SK-N-MC (cell line): ENCODE measurements around the gene TSHZ2.

Experiments used
- DNase-seq: peaks from one replicate; pipeline ENCODE4 v3.0.0-alpha.2; 2011; ENCODE audit warnings: low read depth, low spot score
- H3K27ac ChIP-seq: fragments of 200-600 bp; sonication (generic); 2 replicates; pipeline ENCODE4 v1.5.1; 2016; ENCODE audit warnings: mixed run types
- H3K36me3 ChIP-seq: fragments of 200-600 bp; sonication (generic); 2 replicates; pipeline ENCODE4 v1.6.1; 2017; ENCODE audit warnings: antibody characterized with exemption, low read length, mixed read lengths; ENCODE audit not compliant: insufficient read depth
- H3K4me3 ChIP-seq: fragments of 200-600 bp; sonication (generic); 2 replicates; pipeline ENCODE4 v1.5.1; 2016
- H3K9ac ChIP-seq: fragments of 200-600 bp; sonication (generic); 2 replicates; pipeline ENCODE4 v1.8.0; 2017; ENCODE audit warnings: mixed run types, mixed read lengths; ENCODE audit not compliant: insufficient read length
- H3K9me3 ChIP-seq: fragments of 200-600 bp; sonication (generic); 2 replicates; pipeline ENCODE4 v1.6.1; 2017; ENCODE audit warnings: low read depth, mild to moderate bottlenecking, antibody characterized with exemption, low read length, moderate library complexity, mixed read lengths
- EZH2 ChIP-seq: fragments of 200-600 bp; sonication (generic); IDR thresholded peaks from one replicate; pipeline ENCODE4 v1.6.1; 2017; ENCODE audit warnings: antibody characterized with exemption
- FOXP2 ChIP-seq: optimal IDR thresholded peaks from 2 replicates; pipeline ENCODE3; 2011; ENCODE audit warnings: mild to moderate bottlenecking, moderate library complexity; ENCODE audit not compliant: insufficient read depth; ENCODE audit errors: extremely low read length, control extremely low read depth
- POLR2AphosphoS5 ChIP-seq: IDR thresholded peaks from 2 replicates; pipeline ENCODE4 v1.6.1; 2012; ENCODE audit warnings: mild to moderate bottlenecking, low read depth, low read length, borderline replicate concordance

TSHZ2 gene

GRCh38 chr20:53438368-53438767, 466.2 kb downstream of the TSHZ2 start:
- Histone ChIP-seq H3K9ac (no peak overlapping the region), H3K27ac (no peak overlapping the region), H3K36me3 (no peaks in the 10 kb centered on the region), H3K4me3 (no peak overlapping the region), H3K9me3 (no peaks in the 10 kb centered on the region)
- no peak for DNase-seq
- TF ChIP-seq POLR2AphosphoS5 (no peak), EZH2 (no peak), FOXP2 (no peak)

GRCh38 chr20:53439046-53439445, 466.9 kb downstream of the TSHZ2 start:
- no peak for TF ChIP-seq EZH2
- TF ChIP-seq FOXP2, result no peak
- no peak for TF ChIP-seq POLR2AphosphoS5
- H3K4me3 ChIP-seq, result no peak overlapping the region
- no peaks in the 10 kb centered on the region for H3K9me3 ChIP-seq
- no peaks in the 10 kb centered on the region for H3K36me3 ChIP-seq
- no peak for DNase-seq
- H3K9ac ChIP-seq, result no peak overlapping the region
- no peak overlapping the region for H3K27ac ChIP-seq

GRCh38 chr20:53439616-53440015, 467.5 kb downstream of the TSHZ2 start:
- no peak for DNase-seq
- TF ChIP-seq FOXP2, result no peak
- TF ChIP-seq POLR2AphosphoS5, result no peak
- no peak for TF ChIP-seq EZH2
- Histone ChIP-seq H3K27ac (no peak overlapping the region), H3K9ac (no peak overlapping the region), H3K36me3 (no peaks in the 10 kb centered on the region), H3K4me3 (no peak overlapping the region), H3K9me3 (no peaks in the 10 kb centered on the region)

- no peak for DNase-seq
- Histone ChIP-seq H3K9me3 (peaks cover 4% of the 10 kb centered on the region; the same call in 1 of the 2 replicates), H3K9ac (no peak overlapping the region), H3K27ac (no peak overlapping the region), H3K4me3 (no peak overlapping the region), H3K36me3 (no peaks in the 10 kb centered on the region)
- TF ChIP-seq FOXP2 (no peak), EZH2 (no peak), POLR2AphosphoS5 (no peak)
These were observed 472.4 kb downstream of the TSHZ2 start for GRCh38 chr20:53444401-53445149.

GRCh38 chr20:53445321-53445731, 473.2 kb downstream of the TSHZ2 start:
- H3K9ac ChIP-seq, result no peak overlapping the region
- TF ChIP-seq POLR2AphosphoS5, result no peak
- TF ChIP-seq FOXP2, result no peak
- no peak for TF ChIP-seq EZH2
- no peaks in the 10 kb centered on the region for H3K36me3 ChIP-seq
- DNase-seq, result no peak
- H3K4me3 ChIP-seq, result no peak overlapping the region
- peaks cover 6% of the 10 kb centered on the region; the same call in 1 of the 2 replicates for H3K9me3 ChIP-seq
- no peak overlapping the region for H3K27ac ChIP-seq

- H3K4me3 ChIP-seq, result no peak overlapping the region
- peaks cover 6% of the 10 kb centered on the region; the same call in 1 of the 2 replicates for H3K9me3 ChIP-seq
- H3K36me3 ChIP-seq, result no peaks in the 10 kb centered on the region
- H3K9ac ChIP-seq, result no peak overlapping the region
- DNase-seq, result no peak
- no peak for TF ChIP-seq EZH2
- no peak for TF ChIP-seq FOXP2
- no peak for TF ChIP-seq POLR2AphosphoS5
- H3K27ac ChIP-seq, result no peak overlapping the region
These were observed 473.8 kb downstream of the TSHZ2 start for GRCh38 chr20:53445932-53446331.

GRCh38 chr20:53447316-53447715, 475.2 kb downstream of the TSHZ2 start:
- no peak for TF ChIP-seq POLR2AphosphoS5
- no peak overlapping the region for H3K4me3 ChIP-seq
- no peak overlapping the region for H3K9ac ChIP-seq
- no peak overlapping the region for H3K27ac ChIP-seq
- no peak for DNase-seq
- peaks cover 6% of the 10 kb centered on the region; the same call in 1 of the 2 replicates for H3K9me3 ChIP-seq
- H3K36me3 ChIP-seq, result no peaks in the 10 kb centered on the region

GRCh38 chr20:53448426-53448825, 476.3 kb downstream of the TSHZ2 start:
- Histone ChIP-seq H3K36me3 (no peaks in the 10 kb centered on the region), H3K27ac (no peak overlapping the region), H3K9ac (no peak overlapping the region), H3K9me3 (peaks cover 6% of the 10 kb centered on the region; the same call in 1 of the 2 replicates), H3K4me3 (no peak overlapping the region)
- no peak for DNase-seq
- no peak for TF ChIP-seq EZH2
- no peak for TF ChIP-seq POLR2AphosphoS5
- no peak for TF ChIP-seq FOXP2

- no peak overlapping the region for H3K9ac ChIP-seq
- H3K27ac ChIP-seq, result no peak overlapping the region
- no peak overlapping the region for H3K4me3 ChIP-seq
- H3K36me3 ChIP-seq, result no peaks in the 10 kb centered on the region
- TF ChIP-seq POLR2AphosphoS5 (no peak), EZH2 (no peak), FOXP2 (no peak)
- DNase-seq, result no peak
- peaks cover 6% of the 10 kb centered on the region; the same call in 1 of the 2 replicates for H3K9me3 ChIP-seq
These were observed 476.7 kb downstream of the TSHZ2 start for GRCh38 chr20:53448875-53449274.
